Measurements from ENCODE around the gene OPA1.

- TF ChIP-seq, protein P1, sequence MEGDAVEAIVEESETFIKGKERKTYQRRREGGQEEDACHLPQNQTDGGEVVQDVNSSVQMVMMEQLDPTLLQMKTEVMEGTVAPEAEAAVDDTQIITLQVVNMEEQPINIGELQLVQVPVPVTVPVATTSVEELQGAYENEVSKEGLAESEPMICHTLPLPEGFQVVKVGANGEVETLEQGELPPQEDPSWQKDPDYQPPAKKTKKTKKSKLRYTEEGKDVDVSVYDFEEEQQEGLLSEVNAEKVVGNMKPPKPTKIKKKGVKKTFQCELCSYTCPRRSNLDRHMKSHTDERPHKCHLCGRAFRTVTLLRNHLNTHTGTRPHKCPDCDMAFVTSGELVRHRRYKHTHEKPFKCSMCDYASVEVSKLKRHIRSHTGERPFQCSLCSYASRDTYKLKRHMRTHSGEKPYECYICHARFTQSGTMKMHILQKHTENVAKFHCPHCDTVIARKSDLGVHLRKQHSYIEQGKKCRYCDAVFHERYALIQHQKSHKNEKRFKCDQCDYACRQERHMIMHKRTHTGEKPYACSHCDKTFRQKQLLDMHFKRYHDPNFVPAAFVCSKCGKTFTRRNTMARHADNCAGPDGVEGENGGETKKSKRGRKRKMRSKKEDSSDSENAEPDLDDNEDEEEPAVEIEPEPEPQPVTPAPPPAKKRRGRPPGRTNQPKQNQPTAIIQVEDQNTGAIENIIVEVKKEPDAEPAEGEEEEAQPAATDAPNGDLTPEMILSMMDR (IDR thresholded peaks at IDR 0.05), result no peak
- TF ChIP-seq POLR2A (IDR thresholded peaks at IDR 0.05), result no peak
Measured at GRCh38 chr3:193552923-193553322, 40.1 kb upstream of the OPA1 start.

Measured in sigmoid colon (tissue), 3 donors.